ENCODE results near the gene PPP1R1C. TPM values are rescaled to one million over a fixed set of nuclear protein-coding genes. Genes with fewer than 3 reads are reported as not detected.

PPP1R1C gene
- total RNA-seq, 1 experiment from 2014 or later = 3.4 TPM

GRCh38 chr2:182116774-182117173 is 131.1 kb downstream of the PPP1R1C start:
- no peaks in the 10 kb centered on the region for H3K9me3 Mint-ChIP-seq
- no peak for TF ChIP-seq MXD4 (CRISPR knock-in tag; IDR thresholded peaks at IDR 0.05; ENCODE audit: borderline replicate concordance)
- no peak for TF ChIP-seq TEAD1 (CRISPR knock-in tag; IDR thresholded peaks at IDR 0.05)
- no peak for TF ChIP-seq ZNF532 (CRISPR knock-in tag; IDR thresholded peaks at IDR 0.05; ENCODE audit: borderline replicate concordance)
- TF ChIP-seq E2F5 (CRISPR knock-in tag; IDR thresholded peaks at IDR 0.05) = no peak
- TF ChIP-seq ZNF396 (CRISPR knock-in tag; IDR thresholded peaks at IDR 0.05; ENCODE audit: borderline replicate concordance) = no peak
- no peak for TF ChIP-seq MLX (CRISPR knock-in tag; IDR thresholded peaks at IDR 0.05)
- DNase-seq (ENCODE audit: low spot score) (no peak), ATAC-seq (no peak)
- H3K27me3 Mint-ChIP-seq (ENCODE audit: low read depth) = no peaks in the 10 kb centered on the region
- H3K36me3 Mint-ChIP-seq = no peaks in the 10 kb centered on the region
- H3K27ac Mint-ChIP-seq = no peak overlapping the region
- ChIA-PET CTCF (no interaction called here), POLR2A (interaction anchor here (0.5 kb wide), 1 partner anchor 554 kb away, joined by 3 read pairs; no protein-coding TSS in a partner anchor)
- peaks cover 6% of the 10 kb centered on the region; the same call in 1 of the 2 replicates for H3K4me1 Mint-ChIP-seq
- H3K4me3 Mint-ChIP-seq = no peak overlapping the region

- CTCF ChIA-PET = no interaction called here
- Mint-ChIP-seq H3K9me3 (no peaks in the 10 kb centered on the region), H3K27ac (no peak overlapping the region), H3K27me3 (ENCODE audit: low read depth) (no peaks in the 10 kb centered on the region), H3K4me1 (peaks cover 6% of the 10 kb centered on the region; the same call in 1 of the 2 replicates), H3K4me3 (no peak overlapping the region), H3K36me3 (no peaks in the 10 kb centered on the region)
- no peak for DNase-seq (ENCODE audit: low spot score)
- no peak for ATAC-seq
- POLR2A ChIA-PET = interaction anchor here (0.5 kb wide), 1 partner anchor 554 kb away, joined by 3 read pairs; no protein-coding TSS in a partner anchor
- TF ChIP-seq FOXP1 (CRISPR knock-in tag; IDR thresholded peaks at IDR 0.05; ENCODE audit: borderline replicate concordance) (no peak), ATF2 (CRISPR knock-in tag; IDR thresholded peaks at IDR 0.05; ENCODE audit: borderline replicate concordance, low read depth) (no peak), CBFB (CRISPR knock-in tag; IDR thresholded peaks at IDR 0.05; ENCODE audit: low read depth) (no peak), ZNF317 (CRISPR knock-in tag; IDR thresholded peaks at IDR 0.05; ENCODE audit: borderline replicate concordance, low read depth) (no peak), CREB1 (CRISPR knock-in tag; IDR thresholded peaks at IDR 0.05) (no peak), ZNF281 (CRISPR knock-in tag; IDR thresholded peaks at IDR 0.05) (no peak), MXD4 (CRISPR knock-in tag; IDR thresholded peaks at IDR 0.05; ENCODE audit: borderline replicate concordance) (no peak), FOXP4 (CRISPR knock-in tag; IDR thresholded peaks at IDR 0.05) (no peak), CREM (CRISPR knock-in tag; IDR thresholded peaks at IDR 0.05) (no peak)
Observed at GRCh38 chr2:182117196-182117595, 131.5 kb downstream of the PPP1R1C start.
